ENCODE measurements around the gene TNFRSF12A. TPM values are rescaled to one million over a fixed set of nuclear protein-coding genes. Genes with fewer than 3 reads are reported as not detected.

TNFRSF12A gene
- total and polyA plus RNA-seq, 9 of the 15 experiments (the other 6 are each of a cell fraction or from before 2014, with no cell fraction given), result 0.41 to 61.8 (median 26.5) TPM

DNA sequence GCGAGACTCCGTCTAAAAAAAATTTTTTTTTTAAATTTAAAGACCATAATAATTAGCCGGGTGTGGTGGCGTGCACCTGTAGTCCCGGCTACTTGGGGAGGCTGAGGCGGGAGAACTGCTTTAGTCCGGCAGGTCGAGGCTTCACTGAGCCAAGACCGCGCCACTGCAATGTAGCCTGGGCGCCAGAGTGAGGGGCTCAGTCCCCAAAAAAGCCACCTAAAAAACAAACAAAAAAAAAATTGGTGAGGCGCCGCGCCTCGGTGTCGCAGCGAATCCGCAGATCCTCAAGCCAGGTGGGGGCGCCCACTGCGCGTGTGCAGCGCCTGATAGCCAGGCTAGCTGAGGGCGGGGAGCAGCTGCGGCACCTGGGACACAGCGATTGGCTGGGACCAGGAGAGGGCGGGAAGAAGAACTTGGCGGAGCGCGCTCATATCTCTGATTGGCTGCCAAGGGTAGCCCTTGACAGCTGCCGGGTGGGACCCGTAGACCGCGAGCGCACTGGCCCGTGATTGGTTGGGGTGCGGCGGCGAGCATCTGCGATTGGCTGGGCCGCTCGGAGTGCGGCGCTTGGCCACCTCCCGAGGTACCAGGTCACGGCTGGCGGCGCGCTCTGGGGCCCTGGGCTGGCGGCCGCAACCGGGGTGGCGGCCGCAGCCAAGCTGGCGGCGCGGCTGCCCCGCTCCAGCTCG lies 16.4 kb upstream of the TNFRSF12A start (continued):
- no peak for TF ChIP-seq MCM2 (IDR thresholded peaks at IDR 0.05; ENCODE audit: low read depth)
- TF ChIP-seq, protein P1, sequence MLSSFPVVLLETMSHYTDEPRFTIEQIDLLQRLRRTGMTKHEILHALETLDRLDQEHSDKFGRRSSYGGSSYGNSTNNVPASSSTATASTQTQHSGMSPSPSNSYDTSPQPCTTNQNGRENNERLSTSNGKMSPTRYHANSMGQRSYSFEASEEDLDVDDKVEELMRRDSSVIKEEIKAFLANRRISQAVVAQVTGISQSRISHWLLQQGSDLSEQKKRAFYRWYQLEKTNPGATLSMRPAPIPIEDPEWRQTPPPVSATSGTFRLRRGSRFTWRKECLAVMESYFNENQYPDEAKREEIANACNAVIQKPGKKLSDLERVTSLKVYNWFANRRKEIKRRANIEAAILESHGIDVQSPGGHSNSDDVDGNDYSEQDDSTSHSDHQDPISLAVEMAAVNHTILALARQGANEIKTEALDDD (IDR thresholded peaks at IDR 0.05), result no peak
- TF ChIP-seq NR1H2 (CRISPR knock-in tag; IDR thresholded peaks at IDR 0.05), result no peak
- no peak for TF ChIP-seq NFATC3 (IDR thresholded peaks at IDR 0.05)
- no peak for TF ChIP-seq ZSCAN32 (CRISPR knock-in tag; IDR thresholded peaks at IDR 0.05)
- no peak for TF ChIP-seq SRF (CRISPR knock-in tag; IDR thresholded peaks at IDR 0.05)
- TF ChIP-seq MBD2 (IDR thresholded peaks at IDR 0.05; ENCODE audit: borderline replicate concordance, low read depth), result peak; percentile 96
- TF ChIP-seq MEF2D (tag; conservative IDR thresholded peaks at IDR 0.05; ENCODE audit: low read depth), result no peak
- TF ChIP-seq, protein P2, sequence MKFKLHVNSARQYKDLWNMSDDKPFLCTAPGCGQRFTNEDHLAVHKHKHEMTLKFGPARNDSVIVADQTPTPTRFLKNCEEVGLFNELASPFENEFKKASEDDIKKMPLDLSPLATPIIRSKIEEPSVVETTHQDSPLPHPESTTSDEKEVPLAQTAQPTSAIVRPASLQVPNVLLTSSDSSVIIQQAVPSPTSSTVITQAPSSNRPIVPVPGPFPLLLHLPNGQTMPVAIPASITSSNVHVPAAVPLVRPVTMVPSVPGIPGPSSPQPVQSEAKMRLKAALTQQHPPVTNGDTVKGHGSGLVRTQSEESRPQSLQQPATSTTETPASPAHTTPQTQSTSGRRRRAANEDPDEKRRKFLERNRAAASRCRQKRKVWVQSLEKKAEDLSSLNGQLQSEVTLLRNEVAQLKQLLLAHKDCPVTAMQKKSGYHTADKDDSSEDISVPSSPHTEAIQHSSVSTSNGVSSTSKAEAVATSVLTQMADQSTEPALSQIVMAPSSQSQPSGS (CRISPR knock-in tag; IDR thresholded peaks at IDR 0.05), result no peak
- TF ChIP-seq KDM4B (IDR thresholded peaks at IDR 0.05; ENCODE audit: borderline replicate concordance in 2 of 2, low read depth in 1 of 2), result 0 out of 4 replicates have a peak, but pooled peaks of 1 of the 2 experiments have one; percentile 23
- no peak for TF ChIP-seq DDX20 (tag; IDR thresholded peaks at IDR 0.05; ENCODE audit: low read depth)
- peak; percentile 50; the same call in 1 of the 2 replicates for TF ChIP-seq TCF3 (CRISPR knock-in tag; IDR thresholded peaks at IDR 0.05)
- no peak for TF ChIP-seq SAP30 (IDR thresholded peaks at IDR 0.05; ENCODE audit: borderline replicate concordance, insufficient read depth, low read depth, low read length, poor library complexity, severe bottlenecking)
- TF ChIP-seq NFIX (CRISPR knock-in tag; IDR thresholded peaks at IDR 0.05; ENCODE audit: low read depth), result no peak
- TF ChIP-seq, protein P3, sequence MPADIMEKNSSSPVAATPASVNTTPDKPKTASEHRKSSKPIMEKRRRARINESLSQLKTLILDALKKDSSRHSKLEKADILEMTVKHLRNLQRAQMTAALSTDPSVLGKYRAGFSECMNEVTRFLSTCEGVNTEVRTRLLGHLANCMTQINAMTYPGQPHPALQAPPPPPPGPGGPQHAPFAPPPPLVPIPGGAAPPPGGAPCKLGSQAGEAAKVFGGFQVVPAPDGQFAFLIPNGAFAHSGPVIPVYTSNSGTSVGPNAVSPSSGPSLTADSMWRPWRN (IDR thresholded peaks at IDR 0.05; ENCODE audit: low read depth), result no peak
- TF ChIP-seq, protein P4, sequence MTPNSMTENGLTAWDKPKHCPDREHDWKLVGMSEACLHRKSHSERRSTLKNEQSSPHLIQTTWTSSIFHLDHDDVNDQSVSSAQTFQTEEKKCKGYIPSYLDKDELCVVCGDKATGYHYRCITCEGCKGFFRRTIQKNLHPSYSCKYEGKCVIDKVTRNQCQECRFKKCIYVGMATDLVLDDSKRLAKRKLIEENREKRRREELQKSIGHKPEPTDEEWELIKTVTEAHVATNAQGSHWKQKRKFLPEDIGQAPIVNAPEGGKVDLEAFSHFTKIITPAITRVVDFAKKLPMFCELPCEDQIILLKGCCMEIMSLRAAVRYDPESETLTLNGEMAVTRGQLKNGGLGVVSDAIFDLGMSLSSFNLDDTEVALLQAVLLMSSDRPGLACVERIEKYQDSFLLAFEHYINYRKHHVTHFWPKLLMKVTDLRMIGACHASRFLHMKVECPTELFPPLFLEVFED (CRISPR knock-in tag; conservative IDR thresholded peaks at IDR 0.05), result no peak
- TF ChIP-seq, protein P5, sequence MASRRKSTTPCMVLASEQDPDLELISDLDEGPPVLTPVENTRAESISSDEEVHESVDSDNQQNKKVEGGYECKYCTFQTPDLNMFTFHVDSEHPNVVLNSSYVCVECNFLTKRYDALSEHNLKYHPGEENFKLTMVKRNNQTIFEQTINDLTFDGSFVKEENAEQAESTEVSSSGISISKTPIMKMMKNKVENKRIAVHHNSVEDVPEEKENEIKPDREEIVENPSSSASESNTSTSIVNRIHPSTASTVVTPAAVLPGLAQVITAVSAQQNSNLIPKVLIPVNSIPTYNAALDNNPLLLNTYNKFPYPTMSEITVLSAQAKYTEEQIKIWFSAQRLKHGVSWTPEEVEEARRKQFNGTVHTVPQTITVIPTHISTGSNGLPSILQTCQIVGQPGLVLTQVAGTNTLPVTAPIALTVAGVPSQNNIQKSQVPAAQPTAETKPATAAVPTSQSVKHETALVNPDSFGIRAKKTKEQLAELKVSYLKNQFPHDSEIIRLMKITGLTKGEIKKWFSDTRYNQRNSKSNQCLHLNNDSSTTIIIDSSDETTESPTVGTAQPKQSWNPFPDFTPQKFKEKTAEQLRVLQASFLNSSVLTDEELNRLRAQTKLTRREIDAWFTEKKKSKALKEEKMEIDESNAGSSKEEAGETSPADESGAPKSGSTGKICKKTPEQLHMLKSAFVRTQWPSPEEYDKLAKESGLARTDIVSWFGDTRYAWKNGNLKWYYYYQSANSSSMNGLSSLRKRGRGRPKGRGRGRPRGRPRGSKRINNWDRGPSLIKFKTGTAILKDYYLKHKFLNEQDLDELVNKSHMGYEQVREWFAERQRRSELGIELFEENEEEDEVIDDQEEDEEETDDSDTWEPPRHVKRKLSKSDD (conservative IDR thresholded peaks at IDR 0.05; ENCODE audit: low read length), result 0 out of 2 replicates have a peak, but pooled peaks have one; percentile 42
- TF ChIP-seq ZNF146 (CRISPR knock-in tag; IDR thresholded peaks at IDR 0.05; ENCODE audit: unreplicated experiment), result no peak
- no peak for TF ChIP-seq TOE1 (IDR thresholded peaks at IDR 0.05; ENCODE audit: borderline replicate concordance)
- TF ChIP-seq TOE1 (CRISPR knock-in tag; IDR thresholded peaks at IDR 0.05; ENCODE audit: borderline replicate concordance, low read depth), result no peak

All from K562 (cell line).